ENCODE results near the gene SGMS1.

DNA sequence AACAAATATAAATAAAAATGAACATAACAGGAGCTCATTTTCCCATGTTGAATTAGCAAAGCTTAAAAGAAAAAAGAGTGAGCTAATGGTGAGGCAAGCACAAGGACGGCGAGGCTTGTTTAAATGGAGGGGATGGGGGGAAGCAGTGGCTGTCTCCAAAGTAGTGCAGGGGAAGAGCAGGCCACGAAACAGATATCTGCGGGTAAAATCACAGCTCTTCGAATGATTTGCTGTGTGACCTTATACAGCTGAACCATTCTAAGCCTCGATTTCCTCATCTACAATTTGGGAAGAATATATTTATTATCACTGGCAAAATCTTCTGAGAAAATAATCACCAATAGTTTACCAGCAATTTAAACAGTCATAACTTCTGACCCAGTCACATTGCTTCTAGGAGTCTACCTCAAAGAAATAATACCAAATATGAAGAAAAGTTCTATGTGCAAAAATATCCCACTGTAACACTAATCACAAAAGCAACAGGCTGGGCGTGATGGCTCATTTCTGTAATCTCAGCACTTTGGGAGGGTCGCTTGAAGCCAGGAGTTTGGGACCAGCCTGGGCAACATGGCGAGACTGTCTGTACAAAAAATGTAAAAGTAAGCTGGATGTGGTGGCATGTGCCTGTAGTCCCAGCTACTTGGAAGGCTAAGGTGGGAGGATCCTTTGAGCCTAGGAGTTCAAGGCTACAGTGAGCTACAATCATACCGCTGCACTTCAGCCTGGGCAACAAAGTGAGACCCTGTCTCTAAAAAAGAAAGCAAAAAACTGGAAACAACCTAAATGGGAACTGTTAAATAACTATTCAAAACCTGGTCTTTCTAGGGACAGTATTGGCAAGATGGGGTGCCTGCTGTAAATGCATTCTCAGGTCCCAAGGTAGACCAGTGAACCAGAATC is 309.3 kb downstream of the SGMS1 start:
- TF ChIP-seq, protein P1, sequence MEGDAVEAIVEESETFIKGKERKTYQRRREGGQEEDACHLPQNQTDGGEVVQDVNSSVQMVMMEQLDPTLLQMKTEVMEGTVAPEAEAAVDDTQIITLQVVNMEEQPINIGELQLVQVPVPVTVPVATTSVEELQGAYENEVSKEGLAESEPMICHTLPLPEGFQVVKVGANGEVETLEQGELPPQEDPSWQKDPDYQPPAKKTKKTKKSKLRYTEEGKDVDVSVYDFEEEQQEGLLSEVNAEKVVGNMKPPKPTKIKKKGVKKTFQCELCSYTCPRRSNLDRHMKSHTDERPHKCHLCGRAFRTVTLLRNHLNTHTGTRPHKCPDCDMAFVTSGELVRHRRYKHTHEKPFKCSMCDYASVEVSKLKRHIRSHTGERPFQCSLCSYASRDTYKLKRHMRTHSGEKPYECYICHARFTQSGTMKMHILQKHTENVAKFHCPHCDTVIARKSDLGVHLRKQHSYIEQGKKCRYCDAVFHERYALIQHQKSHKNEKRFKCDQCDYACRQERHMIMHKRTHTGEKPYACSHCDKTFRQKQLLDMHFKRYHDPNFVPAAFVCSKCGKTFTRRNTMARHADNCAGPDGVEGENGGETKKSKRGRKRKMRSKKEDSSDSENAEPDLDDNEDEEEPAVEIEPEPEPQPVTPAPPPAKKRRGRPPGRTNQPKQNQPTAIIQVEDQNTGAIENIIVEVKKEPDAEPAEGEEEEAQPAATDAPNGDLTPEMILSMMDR (IDR thresholded peaks at IDR 0.05; ENCODE audit: extremely low read depth in 1 of 2, insufficient read depth in 1 of 2, low read depth in 1 of 2, low read length in 2 of 2): no peak
- TF ChIP-seq POLR2AphosphoS5 (IDR thresholded peaks at IDR 0.05; ENCODE audit: insufficient read depth, low read depth, low read length): no peak
- TF ChIP-seq POLR2A (IDR thresholded peaks at IDR 0.05; ENCODE audit: low read depth, low read length): no peak
- no peak for TF ChIP-seq EZH2 (IDR thresholded peaks at IDR 0.05; ENCODE audit: borderline replicate concordance, low read depth, low read length, severe bottlenecking)
- TF ChIP-seq, protein P2, sequence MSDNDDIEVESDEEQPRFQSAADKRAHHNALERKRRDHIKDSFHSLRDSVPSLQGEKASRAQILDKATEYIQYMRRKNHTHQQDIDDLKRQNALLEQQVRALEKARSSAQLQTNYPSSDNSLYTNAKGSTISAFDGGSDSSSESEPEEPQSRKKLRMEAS (IDR thresholded peaks at IDR 0.05; ENCODE audit: insufficient read depth, insufficient read length): no peak
- no peak for TF ChIP-seq JUN (IDR thresholded peaks at IDR 0.05; ENCODE audit: borderline replicate concordance, insufficient read depth, insufficient read length, low read depth)
- no peak for TF ChIP-seq FOS (IDR thresholded peaks at IDR 0.05; ENCODE audit: borderline replicate concordance, insufficient read depth, low read length)

Data from endothelial cell of umbilical vein (primary cell).